ENCODE measurements around the gene PACSIN2.

GRCh38 chr22:42929838-42930155 is 85.2 kb downstream of the PACSIN2 start:
- TF ChIP-seq ZSCAN18 (CRISPR knock-in tag; IDR thresholded peaks at IDR 0.05) (no peak), CTCF (IDR thresholded peaks at IDR 0.05) (no peak), E2F1 (CRISPR knock-in tag; IDR thresholded peaks at IDR 0.05) (no peak), HMGXB4 (CRISPR knock-in tag; IDR thresholded peaks at IDR 0.05) (no peak), ZNF396 (CRISPR knock-in tag; IDR thresholded peaks at IDR 0.05; ENCODE audit: borderline replicate concordance) (no peak), FOXJ3 (CRISPR knock-in tag; IDR thresholded peaks at IDR 0.05; ENCODE audit: borderline replicate concordance) (no peak), ZNF416 (CRISPR knock-in tag; IDR thresholded peaks at IDR 0.05) (no peak), ELF4 (CRISPR knock-in tag; IDR thresholded peaks at IDR 0.05; ENCODE audit: low read depth) (no peak), ZMAT4 (CRISPR knock-in tag; IDR thresholded peaks at IDR 0.05) (no peak), MAX (CRISPR knock-in tag; IDR thresholded peaks at IDR 0.05) (no peak), GABPB1 (CRISPR knock-in tag; IDR thresholded peaks at IDR 0.05) (no peak), ZNF281 (CRISPR knock-in tag; IDR thresholded peaks at IDR 0.05) (no peak)
